GM21526 (cell line): ENCODE measurements around the gene ARHGAP23.
"Not testable (repeated sequence)": the region's sequence is repeated elsewhere in the genome, so short reads cannot be mapped to it uniquely, and the experiment has no call there.

Experiments
- ATAC-seq: cut with Tn5 transposase; IDR thresholded peaks from one replicate; pipeline ENCODE4 v1.9.1; 2021; ENCODE audit warnings: moderate library complexity; ENCODE audit not compliant: unreplicated experiment, low FRiP score

Gene ARHGAP23

GRCh38 chr17:38458521-38458920, 30.3 kb downstream of the ARHGAP23 start:
- no peak for ATAC-seq

- ATAC-seq: no peak
Observed at GRCh38 chr17:38459567-38459966, 31.3 kb downstream of the ARHGAP23 start.

- no peak for ATAC-seq
Observed at GRCh38 chr17:38460082-38460715, 31.9 kb downstream of the ARHGAP23 start.

- no peak for ATAC-seq
Observed at GRCh38 chr17:38460716-38461630, 32.7 kb downstream of the ARHGAP23 start.

GRCh38 chr17:38461683-38462082, 33.4 kb downstream of the ARHGAP23 start:
- ATAC-seq: no peak

- ATAC-seq: no peak
Observed at GRCh38 chr17:38463451-38463858, 35.2 kb downstream of the ARHGAP23 start.

GRCh38 chr17:38464251-38464722, 36.0 kb downstream of the ARHGAP23 start:
- ATAC-seq: no peak

GRCh38 chr17:38464723-38465390, 36.6 kb downstream of the ARHGAP23 start:
- no peak for ATAC-seq

- ATAC-seq: no peak
Observed at GRCh38 chr17:38465391-38466345, 37.4 kb downstream of the ARHGAP23 start.

- ATAC-seq: no peak
Observed at GRCh38 chr17:38466346-38467315, 38.4 kb downstream of the ARHGAP23 start.

GRCh38 chr17:38467491-38467890, 39.2 kb downstream of the ARHGAP23 start:
- no peak for ATAC-seq

- ATAC-seq: no peak
Observed at GRCh38 chr17:38469875-38470274, 41.6 kb downstream of the ARHGAP23 start.

- not testable (repeated sequence) for ATAC-seq
Observed at GRCh38 chr17:38471253-38471652, 43.0 kb downstream of the ARHGAP23 start.

- not testable (repeated sequence) for ATAC-seq
Observed at GRCh38 chr17:38474666-38475065, 46.4 kb downstream of the ARHGAP23 start.

- ATAC-seq: no peak
Observed at GRCh38 chr17:38476549-38476948, 48.3 kb downstream of the ARHGAP23 start.

- not testable (repeated sequence) for ATAC-seq
Observed at GRCh38 chr17:38477417-38477816, 49.2 kb downstream of the ARHGAP23 start.

- ATAC-seq: not testable (repeated sequence)
Observed at GRCh38 chr17:38477951-38478350, 49.7 kb downstream of the ARHGAP23 start.

GRCh38 chr17:38478667-38479066, 50.4 kb downstream of the ARHGAP23 start:
- ATAC-seq: not testable (repeated sequence)
